Prostate gland (tissue), 2 donors: ENCODE results near the gene FUCA1. TPM values are rescaled to one million over a fixed set of nuclear protein-coding genes. Genes with fewer than 3 reads are reported as not detected.
"Not testable (repeated sequence)": the region's sequence is repeated elsewhere in the genome, so short reads cannot be mapped to it uniquely, and the experiment has no call there.

ENCODE experiments used
- DNase-seq: peaks from one replicate; pipeline ENCODE4 v3.0.0-alpha.2; 2019; ENCODE audit warnings: low spot score
- H3K27ac ChIP-seq, 2 donors: fragments of 200-600 bp; sonication (generic); 2 replicates each; pipeline ENCODE4 v1.5.1; 2017 to 2019
- H3K27me3 ChIP-seq: fragments of 200-600 bp; sonication (generic); replicated peaks from 2 replicates; pipeline ENCODE4 v1.5.1; 2019; ENCODE audit not compliant: insufficient read depth
- H3K36me3 ChIP-seq, 2 donors: fragments of 200-600 bp; sonication (generic); 1 replicate in 1 of 2; 2 replicates in 1 of 2; pipeline versions ENCODE4 v1.5.1 to v1.8.1; 2017 to 2019
- H3K4me1 ChIP-seq: fragments of 200-600 bp; sonication (generic); replicated peaks from 2 replicates; pipeline ENCODE4 v1.5.1; 2019
- H3K4me3 ChIP-seq, 2 donors: fragments of 200-600 bp; sonication (generic); 2 replicates each; pipeline ENCODE4 v1.5.1; 2017 to 2019
- H3K9me3 ChIP-seq: fragments of 200-600 bp; sonication (generic); 2 replicates; pipeline ENCODE4 v1.5.1; 2017
- POLR2A ChIP-seq: fragments of 450-650 bp; IDR thresholded peaks from one replicate; pipeline ENCODE4 v1.6.1; 2016; ENCODE audit warnings: antibody characterized with exemption, mild to moderate bottlenecking
- POLR2AphosphoS5 ChIP-seq: sonication (generic); formaldehyde crosslinking; IDR thresholded peaks from one replicate; pipeline ENCODE4 v1.6.1; 2017; ENCODE audit warnings: antibody characterized with exemption
- WGBS: methylation state at CpG from one replicate; pipeline ENCODE4 v1.1.5; 2018; 5-methylcytosine and 5-hydroxymethylcytosine counted together
- intact Hi-C: fragments of 100-400 bp; cut with DNase I; formaldehyde crosslinking; loops from one replicate; pipeline ENCODE4 v1.14.2; 2022
- total RNA-seq, 2 donors: library from RNA; depleted of rRNA; stranded (reverse); fragments of >200 nt; gene quantifications; one replicate each; pipeline ENCODE4 v1.1.0, GENCODE V29; 2016
- TF ChIP-seq, protein P1 (sequence below), 4 experiments: fragments of 200-600 bp in 2 of 4; fragments of 450-650 bp in 2 of 4; sonication (generic) in 2 of 4; IDR thresholded peaks; 1 replicate in 3 of 4; 2 replicates in 1 of 4; pipeline ENCODE4 v1.5.1; 2016 to 2019; ENCODE audit warnings: antibody characterized with exemption in 4 of 4, mild to moderate bottlenecking in 2 of 4, moderate library complexity in 2 of 4

The FUCA1 gene
- total RNA-seq, 2 donors from 2014 or later = 51.4 to 111 TPM

- TF ChIP-seq POLR2A (no peak), POLR2AphosphoS5 (no peak)
- TF ChIP-seq, protein P1, sequence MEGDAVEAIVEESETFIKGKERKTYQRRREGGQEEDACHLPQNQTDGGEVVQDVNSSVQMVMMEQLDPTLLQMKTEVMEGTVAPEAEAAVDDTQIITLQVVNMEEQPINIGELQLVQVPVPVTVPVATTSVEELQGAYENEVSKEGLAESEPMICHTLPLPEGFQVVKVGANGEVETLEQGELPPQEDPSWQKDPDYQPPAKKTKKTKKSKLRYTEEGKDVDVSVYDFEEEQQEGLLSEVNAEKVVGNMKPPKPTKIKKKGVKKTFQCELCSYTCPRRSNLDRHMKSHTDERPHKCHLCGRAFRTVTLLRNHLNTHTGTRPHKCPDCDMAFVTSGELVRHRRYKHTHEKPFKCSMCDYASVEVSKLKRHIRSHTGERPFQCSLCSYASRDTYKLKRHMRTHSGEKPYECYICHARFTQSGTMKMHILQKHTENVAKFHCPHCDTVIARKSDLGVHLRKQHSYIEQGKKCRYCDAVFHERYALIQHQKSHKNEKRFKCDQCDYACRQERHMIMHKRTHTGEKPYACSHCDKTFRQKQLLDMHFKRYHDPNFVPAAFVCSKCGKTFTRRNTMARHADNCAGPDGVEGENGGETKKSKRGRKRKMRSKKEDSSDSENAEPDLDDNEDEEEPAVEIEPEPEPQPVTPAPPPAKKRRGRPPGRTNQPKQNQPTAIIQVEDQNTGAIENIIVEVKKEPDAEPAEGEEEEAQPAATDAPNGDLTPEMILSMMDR (IDR thresholded peaks at IDR 0.05) = no peak
- Histone ChIP-seq H3K9me3 (no peaks in the 10 kb centered on the region), H3K4me3 (no peak overlapping the region), H3K27ac (no peak overlapping the region), H3K4me1 (no peaks in the 10 kb centered on the region), H3K36me3 (no peaks in the 10 kb centered on the region), H3K27me3 (no peaks in the 10 kb centered on the region)
- DNase-seq = no peak
- 11% methylated on average over 13 of the region's 13 CpGs for WGBS
- intact Hi-C loops = no loop called here
These were observed 30.2 kb downstream of the FUCA1 start for GRCh38 chr1:23837908-23838307.

- DNase-seq = no peak
- Histone ChIP-seq H3K4me1 (no peaks in the 10 kb centered on the region), H3K4me3 (no peak overlapping the region), H3K9me3 (no peaks in the 10 kb centered on the region), H3K36me3 (no peaks in the 10 kb centered on the region), H3K27me3 (no peaks in the 10 kb centered on the region), H3K27ac (no peak overlapping the region)
- TF ChIP-seq POLR2A (no peak), POLR2AphosphoS5 (no peak)
- TF ChIP-seq, protein P1 (IDR thresholded peaks at IDR 0.05) = no peak
- intact Hi-C loops = no loop called here
- WGBS = 73% methylated on average over 3 of the region's 3 CpGs
These were observed 32.1 kb downstream of the FUCA1 start for GRCh38 chr1:23836037-23836436.

DNA sequence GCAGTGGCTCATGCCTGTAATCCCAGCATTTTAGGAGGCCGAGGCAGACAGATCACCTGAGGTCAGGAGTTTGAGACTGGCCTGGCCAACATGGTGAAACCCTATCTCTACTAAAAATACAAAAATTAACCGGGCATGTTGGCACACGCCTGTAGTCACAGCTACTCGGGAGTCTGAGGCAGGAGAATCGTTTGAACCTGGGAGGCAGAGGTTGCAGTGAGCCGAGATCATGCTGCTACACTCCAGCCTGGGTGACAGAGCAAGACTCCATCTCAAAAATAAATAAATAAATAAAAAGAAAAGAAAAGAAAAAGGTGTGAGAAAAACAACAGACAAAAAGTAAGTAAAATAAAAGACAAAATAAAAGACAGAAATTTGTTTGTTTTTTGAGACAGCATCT, 33.9 kb downstream of the FUCA1 start:
- H3K9me3 ChIP-seq, H3K36me3 ChIP-seq, DNase-seq, H3K27me3 ChIP-seq, H3K4me1 ChIP-seq, intact Hi-C loops, H3K4me3 ChIP-seq, H3K27ac ChIP-seq: not testable (repeated sequence)
- WGBS = 47% methylated on average over 6 of the region's 6 CpGs

GRCh38 chr1:23827717-23828116, 40.4 kb downstream of the FUCA1 start:
- Histone ChIP-seq H3K27me3 (no peaks in the 10 kb centered on the region), H3K9me3 (no peaks in the 10 kb centered on the region), H3K4me1 (no peaks in the 10 kb centered on the region), H3K27ac (no peak overlapping the region), H3K4me3 (no peak overlapping the region), H3K36me3 (no peaks in the 10 kb centered on the region)
- intact Hi-C loops = no loop called here
- WGBS = 87% methylated on average over 1 of the region's 1 CpG
- no peak for DNase-seq
- TF ChIP-seq, protein P1 (IDR thresholded peaks at IDR 0.05) = no peak

DNA sequence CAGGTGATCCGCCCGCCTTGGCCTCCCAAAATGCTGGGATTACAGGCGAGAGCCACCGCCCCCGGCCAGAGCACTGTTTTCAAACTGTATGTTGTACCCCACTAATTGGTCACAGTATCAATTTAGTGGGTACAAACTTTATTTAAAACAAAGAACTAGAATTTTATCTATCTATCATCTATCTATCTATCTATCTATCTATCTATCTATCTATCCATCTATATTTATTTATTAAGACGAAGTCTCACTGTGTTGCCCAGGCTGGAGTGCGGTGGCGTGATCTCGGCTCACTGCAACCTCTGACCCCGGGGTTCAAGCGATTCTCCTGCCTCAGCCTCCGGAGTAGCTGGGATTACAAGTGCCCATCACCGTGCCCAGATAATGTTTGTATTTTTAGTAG, 41.5 kb downstream of the FUCA1 start:
- H3K27ac ChIP-seq, H3K4me1 ChIP-seq, H3K4me3 ChIP-seq, H3K27me3 ChIP-seq, DNase-seq, H3K9me3 ChIP-seq, intact Hi-C loops, H3K36me3 ChIP-seq: not testable (repeated sequence)
- WGBS = 98% methylated on average over 13 of the region's 13 CpGs

- no peaks in the 10 kb centered on the region for H3K9me3 ChIP-seq
- no peaks in the 10 kb centered on the region for H3K27me3 ChIP-seq
- intact Hi-C loops = no loop called here
- H3K27ac ChIP-seq = peak overlapping the region; percentile 84 to 91
- peak overlapping the region; percentile 67 to 79 for H3K4me3 ChIP-seq
- no peaks in the 10 kb centered on the region for H3K4me1 ChIP-seq
- WGBS = 58% methylated on average over 24 of the region's 24 CpGs
- no peak for DNase-seq
- H3K36me3 ChIP-seq = no peaks in the 10 kb centered on the region
- TF ChIP-seq POLR2AphosphoS5 = no peak
- TF ChIP-seq, protein P1 (IDR thresholded peaks at IDR 0.05) = no peak
- no peak for TF ChIP-seq POLR2A
These were observed 42.1 kb downstream of the FUCA1 start for GRCh38 chr1:23825762-23826522.
